A549 (cell line): ENCODE measurements around the gene GSTA3.

Experiments
- BHLHE40 ChIP-seq: IDR thresholded peaks from 2 replicates; pipeline ENCODE4 v1.6.1; 2012; ENCODE audit warnings: low read depth, low read length, inconsistent platforms
- EHF ChIP-seq: fragments of 250-450 bp; sonication (Bioruptor Pico); IDR thresholded peaks from 2 replicates; pipeline ENCODE4 v1.5.0; 2020; ENCODE audit warnings: mild to moderate bottlenecking
- POLR2A ChIP-seq: IDR thresholded peaks from 2 replicates; pipeline ENCODE4 v1.6.1; 2012; ENCODE audit warnings: mild to moderate bottlenecking, low read length
- RAD21 ChIP-seq, 2 experiments: fragments of >200 bp in 1 of 2; sonication (Bioruptor Twin) in 1 of 2; formaldehyde crosslinking in 1 of 2; IDR thresholded peaks in 1 of 2; conservative IDR thresholded peaks in 1 of 2; 2 replicates in 1 of 2; 3 replicates in 1 of 2; pipeline ENCODE4 v1.6.1; 2012 to 2018; ENCODE audit warnings: inconsistent platforms in 1 of 2
- TF ChIP-seq, protein P1 (sequence below): fragments of >200 bp; sonication (Bioruptor Twin); formaldehyde crosslinking; IDR thresholded peaks from 3 replicates; pipeline ENCODE4 v1.5.1; 2016

DNA sequence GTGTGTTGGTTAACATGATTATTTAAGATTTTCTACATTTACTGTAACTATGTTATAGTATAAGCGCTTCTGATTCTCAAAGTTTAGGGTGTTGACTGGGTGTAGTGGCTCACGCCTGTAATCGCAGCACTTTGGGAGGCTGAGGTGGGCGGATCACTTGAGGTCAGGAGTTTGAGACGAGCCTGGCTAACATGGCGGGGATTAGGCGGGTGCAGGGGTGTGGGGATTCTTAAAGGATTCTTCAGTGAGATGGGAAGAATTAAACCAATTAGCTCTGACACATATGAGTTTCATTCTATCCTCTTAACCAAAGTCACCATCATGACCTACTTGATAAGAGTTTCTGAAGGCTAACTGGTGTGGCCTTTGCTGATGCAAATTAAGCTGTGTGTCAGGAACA is 46.4 kb upstream of the GSTA3 start:
- TF ChIP-seq POLR2A (no peak), BHLHE40 (no peak), RAD21 (conservative IDR thresholded peaks at IDR 0.05 in 1 of 2, IDR thresholded peaks at IDR 0.05 in 1 of 2) (no peak), EHF (CRISPR knock-in tag) (no peak)
- TF ChIP-seq, protein P1, sequence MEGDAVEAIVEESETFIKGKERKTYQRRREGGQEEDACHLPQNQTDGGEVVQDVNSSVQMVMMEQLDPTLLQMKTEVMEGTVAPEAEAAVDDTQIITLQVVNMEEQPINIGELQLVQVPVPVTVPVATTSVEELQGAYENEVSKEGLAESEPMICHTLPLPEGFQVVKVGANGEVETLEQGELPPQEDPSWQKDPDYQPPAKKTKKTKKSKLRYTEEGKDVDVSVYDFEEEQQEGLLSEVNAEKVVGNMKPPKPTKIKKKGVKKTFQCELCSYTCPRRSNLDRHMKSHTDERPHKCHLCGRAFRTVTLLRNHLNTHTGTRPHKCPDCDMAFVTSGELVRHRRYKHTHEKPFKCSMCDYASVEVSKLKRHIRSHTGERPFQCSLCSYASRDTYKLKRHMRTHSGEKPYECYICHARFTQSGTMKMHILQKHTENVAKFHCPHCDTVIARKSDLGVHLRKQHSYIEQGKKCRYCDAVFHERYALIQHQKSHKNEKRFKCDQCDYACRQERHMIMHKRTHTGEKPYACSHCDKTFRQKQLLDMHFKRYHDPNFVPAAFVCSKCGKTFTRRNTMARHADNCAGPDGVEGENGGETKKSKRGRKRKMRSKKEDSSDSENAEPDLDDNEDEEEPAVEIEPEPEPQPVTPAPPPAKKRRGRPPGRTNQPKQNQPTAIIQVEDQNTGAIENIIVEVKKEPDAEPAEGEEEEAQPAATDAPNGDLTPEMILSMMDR: no peak
